GM19452 (cell line): ENCODE measurements around the gene LIN37.
"Not testable (repeated sequence)": the region's sequence is repeated elsewhere in the genome, so short reads cannot be mapped to it uniquely, and the experiment has no call there.

Experiments
- ATAC-seq: cut with Tn5 transposase; IDR thresholded peaks from one replicate; pipeline ENCODE4 v1.9.1; 2021; ENCODE audit not compliant: unreplicated experiment

The LIN37 gene

GRCh38 chr19:35719402-35720162 lies 28.8 kb upstream of the LIN37 start:
- no peak for ATAC-seq

DNA sequence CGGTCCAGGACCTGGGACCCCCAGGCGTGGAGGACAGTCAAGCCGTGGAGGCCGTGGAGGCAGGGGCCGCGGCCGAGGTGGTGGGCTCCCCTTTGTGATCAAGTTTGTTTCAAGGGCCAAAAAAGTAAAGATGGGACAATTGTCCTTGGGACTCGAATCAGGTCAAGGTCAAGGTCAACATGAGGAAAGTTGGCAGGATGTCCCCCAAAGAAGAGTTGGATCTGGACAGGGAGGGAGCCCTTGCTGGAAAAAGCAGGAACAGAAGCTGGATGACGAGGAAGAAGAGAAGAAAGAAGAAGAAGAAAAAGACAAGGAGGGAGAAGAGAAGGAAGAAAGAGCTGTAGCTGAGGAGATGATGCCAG lies 28.2 kb upstream of the LIN37 start:
- ATAC-seq = no peak

DNA sequence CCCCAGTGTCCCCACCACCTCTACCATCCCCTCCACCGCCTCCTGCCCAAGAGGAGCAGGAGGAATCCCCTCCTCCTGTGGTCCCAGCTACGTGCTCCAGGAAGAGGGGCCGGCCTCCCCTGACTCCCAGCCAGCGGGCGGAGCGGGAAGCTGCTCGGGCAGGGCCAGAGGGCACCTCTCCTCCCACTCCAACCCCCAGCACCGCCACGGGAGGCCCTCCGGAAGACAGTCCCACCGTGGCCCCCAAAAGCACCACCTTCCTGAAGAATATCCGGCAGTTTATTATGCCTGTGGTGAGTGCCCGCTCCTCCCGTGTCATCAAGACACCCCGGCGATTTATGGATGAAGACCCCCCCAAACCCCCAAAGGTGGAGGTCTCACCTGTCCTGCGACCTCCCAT lies 27.7 kb upstream of the LIN37 start:
- no peak for ATAC-seq

GRCh38 chr19:35721374-35721773 lies 27.0 kb upstream of the LIN37 start:
- ATAC-seq = no peak

- no peak for ATAC-seq
These were observed 25.9 kb upstream of the LIN37 start for GRCh38 chr19:35722461-35722860.

DNA sequence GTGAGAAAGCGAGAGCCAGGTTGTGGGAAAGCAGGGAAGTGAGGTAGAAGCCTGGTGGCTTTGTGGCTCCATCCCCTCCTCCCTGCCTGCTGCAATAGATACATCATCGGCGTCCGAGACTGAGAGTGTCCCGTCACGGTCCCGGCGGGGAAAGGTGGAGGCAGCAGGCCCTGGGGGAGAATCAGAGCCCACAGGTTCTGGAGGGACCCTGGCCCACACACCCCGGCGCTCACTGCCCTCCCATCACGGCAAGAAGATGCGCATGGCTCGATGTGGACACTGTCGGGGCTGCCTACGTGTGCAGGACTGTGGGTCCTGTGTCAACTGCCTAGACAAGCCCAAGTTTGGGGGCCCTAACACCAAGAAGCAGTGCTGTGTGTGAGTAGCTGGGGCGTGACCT lies 25.5 kb upstream of the LIN37 start:
- no peak for ATAC-seq

DNA sequence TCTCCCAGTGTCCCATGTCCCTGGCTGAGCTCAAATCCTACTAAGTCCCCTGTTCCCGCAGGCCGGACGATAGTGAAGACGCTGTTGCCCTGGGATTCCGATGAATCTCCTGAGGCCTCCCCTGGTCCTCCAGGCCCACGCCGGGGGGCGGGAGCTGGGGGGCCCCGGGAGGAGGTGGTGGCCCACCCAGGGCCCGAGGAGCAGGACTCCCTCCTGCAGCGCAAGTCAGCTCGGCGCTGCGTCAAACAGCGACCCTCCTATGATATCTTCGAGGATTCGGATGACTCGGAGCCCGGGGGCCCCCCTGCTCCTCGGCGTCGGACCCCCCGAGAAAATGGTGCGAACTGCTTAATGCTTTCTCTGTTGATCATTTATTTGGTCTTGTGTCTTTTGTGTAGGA lies 24.7 kb upstream of the LIN37 start:
- no peak for ATAC-seq

DNA sequence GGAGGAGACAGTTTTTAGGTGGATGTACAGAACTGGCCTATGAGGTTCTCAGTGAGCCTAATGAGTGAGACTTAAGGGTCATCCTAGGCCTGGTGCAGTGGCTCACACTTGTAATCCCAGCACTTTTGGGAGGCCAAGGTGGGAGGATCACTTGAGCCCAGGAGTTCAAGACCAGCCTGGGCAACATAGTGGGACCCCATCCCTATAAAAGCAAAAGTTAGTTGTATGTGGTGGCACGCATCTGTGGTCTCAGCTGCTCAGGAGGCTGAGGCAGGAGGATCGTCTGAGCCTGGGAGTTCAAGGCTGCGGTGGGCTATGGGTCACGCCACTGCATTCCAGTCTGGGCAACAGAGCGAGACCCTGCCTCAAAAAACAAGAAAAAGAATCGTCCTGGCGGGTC lies 24.2 kb upstream of the LIN37 start:
- ATAC-seq = not testable (repeated sequence)

GRCh38 chr19:35724560-35724959 lies 23.8 kb upstream of the LIN37 start:
- no peak for ATAC-seq

- ATAC-seq = no peak
These were observed 23.0 kb upstream of the LIN37 start for GRCh38 chr19:35725216-35725861.

- no peak for ATAC-seq
These were observed 21.1 kb upstream of the LIN37 start for GRCh38 chr19:35727053-35727955.

DNA sequence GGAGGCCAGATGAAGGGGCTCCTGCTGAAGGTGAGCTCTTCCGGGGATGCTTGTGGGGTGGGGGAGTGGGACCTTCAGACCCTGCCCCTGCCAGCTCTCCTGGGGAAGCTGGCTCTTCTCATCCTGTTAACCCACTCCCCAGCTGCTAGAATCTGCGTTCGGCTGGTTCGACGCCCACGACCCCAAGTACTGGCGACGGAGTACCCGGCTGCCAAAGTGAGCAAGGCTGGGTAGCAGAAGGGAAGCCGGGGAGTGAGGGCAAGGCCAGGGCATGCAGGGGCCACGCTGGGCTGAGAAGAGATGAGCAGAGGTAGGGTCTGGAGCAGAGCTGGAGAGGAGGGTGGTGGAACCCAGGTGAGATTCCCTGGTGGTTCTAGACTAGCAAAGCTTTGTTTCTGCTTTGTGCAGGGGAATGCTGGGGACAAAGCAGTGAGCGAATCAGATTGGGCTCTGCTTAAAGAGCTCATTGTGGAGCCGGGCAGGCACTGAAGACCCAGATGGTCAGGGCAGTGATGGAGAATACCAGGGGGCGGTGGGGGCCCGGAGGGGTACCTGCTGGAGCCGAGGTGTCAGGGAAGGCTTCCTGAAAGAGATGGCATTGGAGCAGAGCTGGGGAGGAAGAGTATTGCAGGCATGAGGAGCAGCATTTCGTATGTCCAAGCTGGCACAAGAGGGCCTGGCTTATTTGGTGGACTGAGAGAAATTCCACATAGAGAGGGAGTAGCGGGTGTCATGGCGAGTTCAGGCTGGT lies 20.2 kb upstream of the LIN37 start:
- no peak for ATAC-seq

DNA sequence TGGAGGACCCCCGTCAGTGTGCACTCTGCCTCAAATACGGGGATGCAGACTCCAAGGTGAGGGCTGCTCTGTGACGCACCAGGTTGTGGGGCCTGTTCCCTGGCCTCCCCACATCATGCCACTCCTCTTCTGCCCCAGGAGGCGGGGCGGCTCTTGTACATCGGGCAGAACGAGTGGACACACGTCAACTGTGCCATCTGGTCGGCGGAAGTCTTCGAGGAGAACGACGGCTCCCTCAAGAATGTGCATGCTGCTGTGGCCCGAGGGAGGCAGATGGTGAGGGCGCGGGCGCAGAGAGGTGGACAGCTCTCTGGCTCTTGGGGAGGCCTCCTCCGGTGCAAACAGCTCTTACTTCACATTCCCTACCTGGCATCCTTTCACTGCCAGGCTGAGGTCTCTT lies 19.4 kb upstream of the LIN37 start:
- ATAC-seq = no peak

DNA sequence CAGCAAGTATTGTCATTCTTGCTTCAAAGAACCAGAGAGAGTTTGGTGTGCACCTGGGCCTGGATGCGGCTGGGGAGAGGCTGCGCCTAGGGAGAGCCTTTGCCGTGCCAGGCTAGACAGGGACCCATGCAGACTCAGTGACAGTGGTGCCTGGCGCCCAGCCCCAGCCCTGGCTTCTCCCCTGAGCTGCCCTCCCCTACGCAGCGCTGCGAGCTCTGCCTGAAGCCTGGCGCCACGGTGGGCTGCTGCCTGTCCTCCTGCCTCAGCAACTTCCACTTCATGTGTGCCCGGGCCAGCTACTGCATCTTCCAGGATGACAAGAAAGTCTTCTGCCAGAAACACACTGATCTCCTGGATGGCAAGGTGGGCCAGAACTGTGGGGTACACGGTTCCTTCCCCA lies 18.6 kb upstream of the LIN37 start:
- no peak for ATAC-seq

DNA sequence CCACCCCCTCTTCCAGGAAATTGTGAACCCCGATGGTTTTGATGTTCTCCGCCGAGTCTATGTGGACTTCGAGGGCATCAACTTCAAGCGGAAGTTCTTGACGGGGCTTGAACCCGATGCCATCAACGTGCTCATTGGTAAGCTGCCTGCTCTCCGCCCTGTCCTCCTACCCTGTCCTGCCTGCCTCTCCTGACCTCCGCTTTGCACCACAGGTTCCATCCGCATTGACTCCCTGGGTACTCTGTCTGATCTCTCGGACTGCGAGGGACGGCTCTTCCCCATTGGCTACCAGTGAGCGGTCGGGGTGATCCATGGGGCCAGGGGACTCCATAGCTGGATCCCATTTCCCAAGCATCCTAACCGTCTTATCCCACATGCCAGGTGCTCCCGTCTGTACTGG lies 18.1 kb upstream of the LIN37 start:
- ATAC-seq = no peak

GRCh38 chr19:35731353-35731752 lies 17.0 kb upstream of the LIN37 start:
- ATAC-seq = no peak

DNA sequence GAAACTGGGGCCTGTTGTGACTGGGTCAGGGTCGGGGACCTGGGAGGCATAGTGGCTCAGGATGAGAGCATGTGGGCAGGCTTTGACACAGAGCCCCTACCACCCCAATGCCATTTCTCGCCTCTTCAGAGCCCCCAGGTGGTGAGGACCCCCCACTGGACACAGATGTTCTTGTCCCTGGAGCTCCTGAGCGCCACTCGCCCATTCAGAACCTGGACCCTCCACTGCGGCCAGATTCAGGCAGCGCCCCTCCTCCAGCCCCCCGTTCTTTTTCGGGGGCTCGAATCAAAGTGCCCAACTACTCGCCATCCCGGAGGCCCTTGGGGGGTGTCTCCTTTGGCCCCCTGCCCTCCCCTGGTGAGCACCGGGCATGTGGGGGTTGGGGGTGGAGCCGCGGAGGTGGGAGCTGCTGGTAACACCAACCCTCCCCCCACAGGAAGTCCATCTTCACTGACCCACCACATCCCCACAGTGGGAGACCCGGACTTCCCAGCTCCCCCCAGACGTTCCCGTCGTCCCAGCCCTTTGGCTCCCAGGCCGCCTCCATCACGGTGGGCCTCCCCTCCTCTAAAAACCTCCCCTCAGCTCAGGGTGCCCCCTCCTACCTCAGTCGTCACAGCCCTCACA lies 16.5 kb upstream of the LIN37 start:
- ATAC-seq = no peak

GRCh38 chr19:35732540-35733179 lies 15.7 kb upstream of the LIN37 start:
- no peak for ATAC-seq

GRCh38 chr19:35733180-35734125 lies 14.9 kb upstream of the LIN37 start:
- no peak for ATAC-seq
